ENCODE measurements around the gene FOXP1.

Gene FOXP1

GRCh38 chr3:71219744-71220638 is 363.5 kb downstream of the FOXP1 start:
- DNase-seq (ENCODE audit: low read depth) = no peak
- H3K4me3 ChIP-seq (ENCODE audit: low read depth, low read length) = no peak overlapping the region
- no peak for TF ChIP-seq CTCF (IDR thresholded peaks at IDR 0.05; ENCODE audit: low read depth, low read length, missing control alignments)

- H3K4me3 ChIP-seq (ENCODE audit: low read depth, low read length) = no peak overlapping the region
- no peak for DNase-seq (ENCODE audit: low read depth)
- no peak for TF ChIP-seq CTCF (IDR thresholded peaks at IDR 0.05; ENCODE audit: low read depth, low read length, missing control alignments)
These were observed 365.0 kb downstream of the FOXP1 start for GRCh38 chr3:71218508-71218907.

GRCh38 chr3:71217640-71218222 is 365.8 kb downstream of the FOXP1 start:
- TF ChIP-seq CTCF (IDR thresholded peaks at IDR 0.05; ENCODE audit: low read depth, low read length, missing control alignments) = no peak
- no peak overlapping the region for H3K4me3 ChIP-seq (ENCODE audit: low read depth, low read length)
- DNase-seq (ENCODE audit: low read depth) = no peak

- no peak for DNase-seq (ENCODE audit: low read depth)
- H3K4me3 ChIP-seq (ENCODE audit: low read depth, low read length) = no peak overlapping the region
- TF ChIP-seq CTCF (IDR thresholded peaks at IDR 0.05; ENCODE audit: low read depth, low read length, missing control alignments) = no peak
These were observed 368.2 kb downstream of the FOXP1 start for GRCh38 chr3:71215351-71215750.

DNA sequence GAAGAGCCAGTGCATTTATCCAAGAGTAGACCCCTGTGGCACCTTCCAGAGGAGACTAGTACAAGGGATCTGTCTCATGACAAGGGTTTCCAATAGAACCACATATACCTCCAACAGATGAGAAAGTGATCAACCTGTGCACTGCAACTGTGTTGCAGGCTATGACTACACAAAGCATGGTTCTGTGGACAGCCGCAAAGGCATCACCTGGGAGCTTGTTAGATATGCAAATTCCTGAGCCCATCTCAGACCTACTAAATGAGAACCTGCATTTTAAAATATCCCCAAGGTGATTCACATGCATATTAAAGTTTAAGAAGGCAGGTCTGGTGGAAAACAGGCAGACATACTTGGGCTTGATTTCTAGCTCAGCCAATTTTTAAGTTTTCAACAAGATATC is 368.7 kb downstream of the FOXP1 start:
- no peak for TF ChIP-seq CTCF (IDR thresholded peaks at IDR 0.05; ENCODE audit: low read depth, low read length, missing control alignments)
- DNase-seq (ENCODE audit: low read depth) = no peak
- no peak overlapping the region for H3K4me3 ChIP-seq (ENCODE audit: low read depth, low read length)

GRCh38 chr3:71214016-71214415 is 369.5 kb downstream of the FOXP1 start:
- DNase-seq (ENCODE audit: low read depth) = no peak
- TF ChIP-seq CTCF (IDR thresholded peaks at IDR 0.05; ENCODE audit: low read depth, low read length, missing control alignments) = no peak
- no peak overlapping the region for H3K4me3 ChIP-seq (ENCODE audit: low read depth, low read length)

Measured in GM12864 (cell line).